ENCODE measurements around the gene RHOG. TPM values are rescaled to one million over a fixed set of nuclear protein-coding genes. Genes with fewer than 3 reads are reported as not detected.
A peak's percentile ranks its signal among the peaks of the same experiment; 100 is the strongest.

The RHOG gene
- total RNA-seq, 1 donor from 2014 or later: 25.0 TPM

DNA sequence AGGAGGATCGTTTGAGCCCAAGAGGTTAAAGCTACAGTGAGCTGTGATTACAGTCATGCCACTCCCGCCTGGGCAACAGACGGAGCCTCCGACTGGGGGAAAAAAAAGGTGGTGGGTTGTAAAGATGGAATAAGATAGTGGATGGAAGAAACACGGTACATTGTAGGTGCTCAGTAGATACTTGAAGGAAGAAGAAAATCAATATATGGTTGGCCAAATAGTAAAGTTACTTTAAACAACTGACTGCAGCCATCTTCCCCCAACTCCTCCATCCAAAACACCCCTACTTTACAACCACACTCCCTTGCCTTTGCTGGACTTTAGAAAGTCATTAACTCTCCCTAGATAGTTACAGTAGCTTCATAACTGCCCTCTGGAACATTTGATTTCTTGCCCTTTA lies 40.9 kb downstream of the RHOG start:
- DNase-seq (ENCODE audit: low spot score, unreplicated experiment): no peak
- peak overlapping the region; percentile 43 for H3K27ac Mint-ChIP-seq
- peaks cover 20% of the 10 kb centered on the region for H3K4me1 Mint-ChIP-seq (ENCODE audit: low read depth)
- H3K9me3 Mint-ChIP-seq (ENCODE audit: low read depth): no peaks in the 10 kb centered on the region
- H3K4me3 Mint-ChIP-seq (ENCODE audit: low read depth): no peak overlapping the region
- TF ChIP-seq, protein P1, sequence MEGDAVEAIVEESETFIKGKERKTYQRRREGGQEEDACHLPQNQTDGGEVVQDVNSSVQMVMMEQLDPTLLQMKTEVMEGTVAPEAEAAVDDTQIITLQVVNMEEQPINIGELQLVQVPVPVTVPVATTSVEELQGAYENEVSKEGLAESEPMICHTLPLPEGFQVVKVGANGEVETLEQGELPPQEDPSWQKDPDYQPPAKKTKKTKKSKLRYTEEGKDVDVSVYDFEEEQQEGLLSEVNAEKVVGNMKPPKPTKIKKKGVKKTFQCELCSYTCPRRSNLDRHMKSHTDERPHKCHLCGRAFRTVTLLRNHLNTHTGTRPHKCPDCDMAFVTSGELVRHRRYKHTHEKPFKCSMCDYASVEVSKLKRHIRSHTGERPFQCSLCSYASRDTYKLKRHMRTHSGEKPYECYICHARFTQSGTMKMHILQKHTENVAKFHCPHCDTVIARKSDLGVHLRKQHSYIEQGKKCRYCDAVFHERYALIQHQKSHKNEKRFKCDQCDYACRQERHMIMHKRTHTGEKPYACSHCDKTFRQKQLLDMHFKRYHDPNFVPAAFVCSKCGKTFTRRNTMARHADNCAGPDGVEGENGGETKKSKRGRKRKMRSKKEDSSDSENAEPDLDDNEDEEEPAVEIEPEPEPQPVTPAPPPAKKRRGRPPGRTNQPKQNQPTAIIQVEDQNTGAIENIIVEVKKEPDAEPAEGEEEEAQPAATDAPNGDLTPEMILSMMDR (IDR thresholded peaks at IDR 0.05; ENCODE audit: unreplicated experiment): no peak
- no peaks in the 10 kb centered on the region for H3K27me3 Mint-ChIP-seq
- H3K36me3 Mint-ChIP-seq (ENCODE audit: insufficient read depth): no peaks in the 10 kb centered on the region

- Mint-ChIP-seq H3K4me1 (ENCODE audit: low read depth) (peaks cover 20% of the 10 kb centered on the region), H3K4me3 (ENCODE audit: low read depth) (no peak overlapping the region), H3K9me3 (ENCODE audit: low read depth) (no peaks in the 10 kb centered on the region), H3K27me3 (no peaks in the 10 kb centered on the region), H3K27ac (no peak overlapping the region), H3K36me3 (ENCODE audit: insufficient read depth) (peaks cover under 1% of the 10 kb centered on the region)
- DNase-seq (ENCODE audit: low spot score, unreplicated experiment): no peak
- TF ChIP-seq, protein P1 (IDR thresholded peaks at IDR 0.05; ENCODE audit: unreplicated experiment): no peak
These were observed 41.6 kb downstream of the RHOG start for GRCh38 chr11:3799143-3799542.

GRCh38 chr11:3797329-3798090 lies 43.2 kb downstream of the RHOG start, which contains the start of gene NUP98:
Gene NUP98 (minus strand): TSS chr11:3797554. CDS start chr11:3782117, 15,437 bp downstream.
- peak; percentile 99 for DNase-seq (ENCODE audit: low spot score, unreplicated experiment)
- Mint-ChIP-seq H3K36me3 (ENCODE audit: insufficient read depth) (peaks cover 7% of the 10 kb centered on the region), H3K4me1 (ENCODE audit: low read depth) (peaks cover 20% of the 10 kb centered on the region), H3K27me3 (no peaks in the 10 kb centered on the region), H3K9me3 (ENCODE audit: low read depth) (no peaks in the 10 kb centered on the region), H3K27ac (peak within 1 kb of the TSS; percentile 97), H3K4me3 (ENCODE audit: low read depth) (peak within 1 kb of the TSS; percentile 92)
- TF ChIP-seq, protein P1 (IDR thresholded peaks at IDR 0.05; ENCODE audit: unreplicated experiment): no peak

DNA sequence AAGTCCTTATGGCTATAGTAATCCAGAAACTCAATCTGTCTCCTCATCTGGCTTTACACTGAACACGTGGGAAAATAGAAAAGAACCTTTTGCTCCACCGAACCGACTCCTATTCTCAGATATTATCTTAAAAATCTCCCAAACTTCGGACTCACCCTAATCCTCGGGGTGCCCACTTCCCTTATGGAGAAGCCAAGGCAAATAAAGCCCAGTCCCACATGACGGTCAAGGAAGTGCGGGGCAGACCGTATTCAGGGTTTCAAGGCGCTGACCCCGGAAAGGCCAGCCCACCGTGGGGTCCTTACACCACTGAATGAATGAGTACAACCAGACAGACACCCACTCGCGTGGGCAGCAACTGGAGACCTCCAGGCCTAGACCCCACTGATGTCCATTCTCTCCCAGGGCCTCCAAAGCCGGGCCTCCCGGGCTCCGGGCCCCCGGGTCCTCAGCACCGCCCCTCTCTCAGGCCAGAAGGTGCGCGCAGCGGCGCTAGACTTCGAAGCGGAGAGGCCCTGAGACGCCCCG lies 43.9 kb downstream of the RHOG start:
- Mint-ChIP-seq H3K4me3 (ENCODE audit: low read depth) (peak overlapping the region; percentile 92), H3K36me3 (ENCODE audit: insufficient read depth) (peaks cover 10% of the 10 kb centered on the region), H3K9me3 (ENCODE audit: low read depth) (no peaks in the 10 kb centered on the region), H3K27me3 (no peaks in the 10 kb centered on the region), H3K4me1 (ENCODE audit: low read depth) (peaks cover 20% of the 10 kb centered on the region), H3K27ac (peak overlapping the region; percentile 94)
- DNase-seq (ENCODE audit: low spot score, unreplicated experiment): peak; percentile 50
- TF ChIP-seq, protein P1 (IDR thresholded peaks at IDR 0.05; ENCODE audit: unreplicated experiment): no peak

- no peaks in the 10 kb centered on the region for H3K9me3 Mint-ChIP-seq (ENCODE audit: low read depth)
- peak overlapping the region; percentile 94 for H3K27ac Mint-ChIP-seq
- no peaks in the 10 kb centered on the region for H3K27me3 Mint-ChIP-seq
- DNase-seq (ENCODE audit: low spot score, unreplicated experiment): no peak
- H3K4me3 Mint-ChIP-seq (ENCODE audit: low read depth): peak overlapping the region; percentile 92
- peaks cover 20% of the 10 kb centered on the region for H3K4me1 Mint-ChIP-seq (ENCODE audit: low read depth)
- peaks cover 10% of the 10 kb centered on the region for H3K36me3 Mint-ChIP-seq (ENCODE audit: insufficient read depth)
- TF ChIP-seq, protein P1 (IDR thresholded peaks at IDR 0.05; ENCODE audit: unreplicated experiment): no peak
These were observed 44.4 kb downstream of the RHOG start for GRCh38 chr11:3796346-3796745.
